ENCODE data around the gene SLC24A1. TPM values are rescaled to one million over a fixed set of nuclear protein-coding genes. Genes with fewer than 3 reads are reported as not detected.

Gene SLC24A1
- total RNA-seq, 1 experiment from 2014 or later, result 13.0 TPM

GRCh38 chr15:65653341-65653740 lies 31.6 kb downstream of the SLC24A1 start:
- DNase-seq (ENCODE audit: low read depth, low spot score), result no peak
- no TSS peak for BruUV-seq (replicated peaks)
- Histone ChIP-seq H3K4me3 (ENCODE audit: low read depth in 2 of 2, low read length in 2 of 2) (no peak overlapping the region), H3K27me3 (ENCODE audit: control insufficient read depth, insufficient read depth, low read length) (no peaks in the 10 kb centered on the region), H3K9me3 (ENCODE audit: control insufficient read depth, insufficient read depth, low read depth, low read length) (no peaks in the 10 kb centered on the region), H3K36me3 (ENCODE audit: control insufficient read depth, insufficient read depth, low read length) (no peaks in the 10 kb centered on the region), H3K4me1 (ENCODE audit: control insufficient read depth, insufficient read depth, low read length) (no peaks in the 10 kb centered on the region), H3K27ac (ENCODE audit: low read length) (no peak overlapping the region)
- ChIA-PET POLR2A (interaction anchor here (0.6 kb wide), 1 partner anchor 9 kb away, joined by 4 read pairs; no protein-coding TSS in a partner anchor), CTCF (no interaction called here)
- TF ChIP-seq SIN3A (IDR thresholded peaks at IDR 0.05; ENCODE audit: borderline replicate concordance, insufficient read depth, low read depth, low read length) (no peak), POLR2AphosphoS5 (IDR thresholded peaks at IDR 0.05; ENCODE audit: low read depth, low read length) (no peak), CTCF (IDR thresholded peaks at IDR 0.05) (no peak), REST (IDR thresholded peaks at IDR 0.05; ENCODE audit: insufficient read depth in 1 of 2, low read depth in 2 of 2, low read length in 1 of 2) (no peak), TCF7L2 (IDR thresholded peaks at IDR 0.05; ENCODE audit: low read depth, low read length) (no peak)
- intact Hi-C loops (cut with micrococcal nuclease; ENCODE audit: unreplicated experiment), result no loop called here
- in situ Hi-C loops (cut with HindIII; ENCODE audit: low pct_unique_long_range_greater_than_20kb, low sequenced_read_pairs), result no loop called here
- no peak for ATAC-seq

GRCh38 chr15:65653801-65654521 lies 32.2 kb downstream of the SLC24A1 start:
- in situ Hi-C loops (cut with HindIII; ENCODE audit: low pct_unique_long_range_greater_than_20kb, low sequenced_read_pairs), result no loop called here
- DNase-seq (ENCODE audit: low read depth, low spot score) (no peak), ATAC-seq (no peak)
- ChIA-PET CTCF (no interaction called here), POLR2A (interaction anchor here (0.6 kb wide), 2 partner anchors 9 to 103 kb away, joined by 3 to 4 read pairs; no protein-coding TSS in a partner anchor)
- H3K27me3 ChIP-seq (ENCODE audit: control insufficient read depth, insufficient read depth, low read length), result no peaks in the 10 kb centered on the region
- no peaks in the 10 kb centered on the region for H3K36me3 ChIP-seq (ENCODE audit: control insufficient read depth, insufficient read depth, low read length)
- intact Hi-C loops (cut with micrococcal nuclease; ENCODE audit: unreplicated experiment), result no loop called here
- no TSS peak for BruUV-seq (replicated peaks)
- TF ChIP-seq REST (IDR thresholded peaks at IDR 0.05; ENCODE audit: insufficient read depth in 1 of 2, low read depth in 2 of 2, low read length in 1 of 2) (no peak), POLR2AphosphoS5 (IDR thresholded peaks at IDR 0.05; ENCODE audit: low read depth, low read length) (no peak), CTCF (IDR thresholded peaks at IDR 0.05) (no peak), TCF7L2 (IDR thresholded peaks at IDR 0.05; ENCODE audit: low read depth, low read length) (no peak), SIN3A (IDR thresholded peaks at IDR 0.05; ENCODE audit: borderline replicate concordance, insufficient read depth, low read depth, low read length) (no peak)
- H3K4me1 ChIP-seq (ENCODE audit: control insufficient read depth, insufficient read depth, low read length), result no peaks in the 10 kb centered on the region
- H3K27ac ChIP-seq (ENCODE audit: low read length), result no peak overlapping the region
- no peaks in the 10 kb centered on the region for H3K9me3 ChIP-seq (ENCODE audit: control insufficient read depth, insufficient read depth, low read depth, low read length)
- no peak overlapping the region for H3K4me3 ChIP-seq (ENCODE audit: low read depth in 2 of 2, low read length in 2 of 2)

All from Panc1 (cell line).